ENCODE results near the gene CMTM8.

Gene CMTM8

GRCh38 chr3:32411442-32411841 lies 173.0 kb downstream of the CMTM8 start:
- no peak for DNase-seq (ENCODE audit: low spot score)

GRCh38 chr3:32412887-32413286 lies 174.4 kb downstream of the CMTM8 start:
- no peak for DNase-seq (ENCODE audit: low spot score)

DNA sequence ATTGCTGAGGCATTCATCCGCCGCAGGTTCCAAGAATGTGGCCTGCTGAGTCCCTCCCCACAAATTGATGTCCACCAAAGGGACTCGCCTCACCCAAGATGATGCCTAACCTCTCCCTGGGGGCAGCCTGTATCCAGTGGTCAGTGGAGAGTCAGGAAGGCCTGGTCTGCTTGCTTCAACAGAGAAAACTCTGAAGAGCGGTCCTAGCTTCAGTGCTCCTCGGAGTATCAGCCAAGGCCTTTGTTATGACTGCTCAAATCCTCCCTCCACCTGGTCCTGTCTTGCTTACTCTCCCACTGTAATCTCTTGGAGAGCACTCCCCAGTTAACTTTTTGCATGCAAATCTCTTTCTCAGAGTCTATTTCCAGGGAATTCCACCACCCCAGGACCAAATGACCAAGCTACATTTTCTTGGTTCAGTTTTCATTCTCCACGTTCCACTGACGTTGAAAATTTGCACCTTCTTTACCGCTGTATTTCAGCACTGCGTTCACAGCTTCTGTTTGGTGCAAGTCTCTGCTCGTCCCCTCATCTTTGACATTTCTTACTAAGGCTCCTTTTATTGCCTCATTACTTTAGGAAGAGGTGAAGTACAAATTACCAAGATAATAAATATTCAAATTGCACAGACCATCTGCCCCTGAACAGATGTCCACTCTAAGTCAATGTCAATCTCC lies 175.5 kb downstream of the CMTM8 start:
- DNase-seq (ENCODE audit: low spot score): no peak

GRCh38 chr3:32414522-32415202 lies 176.2 kb downstream of the CMTM8 start:
- peak; percentile 63 for DNase-seq (ENCODE audit: low spot score)

DNA sequence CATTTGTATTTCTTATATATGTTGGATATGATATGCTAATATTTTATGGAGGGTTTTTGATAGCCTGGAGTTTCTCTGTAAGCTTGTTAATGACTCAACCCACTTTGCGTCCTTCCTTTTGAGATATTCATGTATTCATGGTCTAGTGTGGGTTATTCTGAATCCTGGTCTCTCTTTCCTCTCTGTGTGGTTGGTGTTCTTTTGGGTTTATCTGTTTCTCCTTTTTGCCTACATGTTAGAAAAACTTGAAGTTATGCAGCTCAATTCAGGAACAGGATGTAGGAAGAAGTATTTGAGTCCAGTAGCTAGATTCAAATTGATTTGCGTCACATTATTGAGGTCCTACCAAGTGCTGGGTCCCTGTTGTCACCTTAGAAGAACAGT lies 181.3 kb downstream of the CMTM8 start:
- DNase-seq (ENCODE audit: low spot score): no peak

All from CD4-positive, alpha-beta T cell treated with Interleukin-2 at 100 ng/mL for 4 hours (primary cell).